Neural progenitor cell (in vitro differentiated cells): ENCODE data around the gene SPTBN4. TPM values are rescaled to one million over a fixed set of nuclear protein-coding genes. Genes with fewer than 3 reads are reported as not detected.
A peak's percentile ranks its signal among the peaks of the same experiment; 100 is the strongest.

Experiments
- DNase-seq: peaks from one replicate; pipeline ENCODE4 v3.0.0-alpha.2; 2016; ENCODE audit warnings: low spot score
- H2AFZ ChIP-seq: fragments of 200-600 bp; sonication (generic); replicated peaks from 2 replicates; pipeline ENCODE4 v1.6.1; 2016; ENCODE audit warnings: antibody characterized with exemption
- H3F3A ChIP-seq: fragments of 200-600 bp; sonication (generic); 2 replicates; pipeline ENCODE4 v1.6.1; 2016; ENCODE audit warnings: antibody characterized with exemption, low read depth
- H3K27ac ChIP-seq: fragments of 200-600 bp; sonication (generic); 2 replicates; pipeline ENCODE4 v1.5.1; 2016; ENCODE audit warnings: mild to moderate bottlenecking
- H3K27me3 ChIP-seq: fragments of 200-600 bp; sonication (generic); 2 replicates; pipeline ENCODE4 v1.6.1; 2016; ENCODE audit warnings: mild to moderate bottlenecking, moderate library complexity
- H3K36me3 ChIP-seq: fragments of 200-600 bp; sonication (generic); 2 replicates; pipeline ENCODE4 v1.5.1; 2016
- H3K4me1 ChIP-seq: fragments of 200-600 bp; sonication (generic); 2 replicates; pipeline ENCODE4 v1.6.1; 2016; ENCODE audit warnings: mixed run types
- H3K4me2 ChIP-seq: fragments of 200-600 bp; sonication (generic); 2 replicates; pipeline ENCODE4 v1.6.1; 2016
- H3K4me3 ChIP-seq: fragments of 200-600 bp; sonication (generic); 2 replicates; pipeline ENCODE4 v1.5.1; 2016
- H3K79me2 ChIP-seq: fragments of 200-600 bp; sonication (generic); 2 replicates; pipeline ENCODE4 v1.6.1; 2016; ENCODE audit warnings: low read depth
- H3K9ac ChIP-seq: fragments of 200-600 bp; sonication (generic); 2 replicates; pipeline ENCODE4 v1.6.1; 2016
- H3K9me3 ChIP-seq: fragments of 200-600 bp; sonication (generic); 2 replicates; pipeline ENCODE4 v1.5.1; 2016; ENCODE audit warnings: low read depth
- H4K20me1 ChIP-seq: fragments of 200-600 bp; sonication (generic); 2 replicates; pipeline ENCODE4 v1.6.1; 2016; ENCODE audit warnings: low read depth
- H3K27ac Mint-ChIP-seq: 3 replicates; pipeline ENCODE4 v1.8.0; 2021; ENCODE audit warnings: mixed read lengths
- H3K27me3 Mint-ChIP-seq: 2 replicates; pipeline ENCODE4 v1.8.0; 2022; ENCODE audit warnings: low read depth, mild to moderate bottlenecking, inconsistent platforms, moderate library complexity, mixed read lengths; ENCODE audit not compliant: insufficient read depth
- H3K36me3 Mint-ChIP-seq: 3 replicates; pipeline ENCODE4 v1.8.0; 2021; ENCODE audit warnings: mixed read lengths
- H3K4me1 Mint-ChIP-seq: 3 replicates; pipeline ENCODE4 v1.8.0; 2021; ENCODE audit warnings: mixed read lengths
- H3K4me3 Mint-ChIP-seq: 3 replicates; pipeline ENCODE4 v1.8.0; 2021; ENCODE audit warnings: mild to moderate bottlenecking, moderate library complexity, mixed read lengths
- H3K9me3 Mint-ChIP-seq: 3 replicates; pipeline ENCODE4 v1.8.0; 2020; ENCODE audit warnings: mixed read lengths
- EZH2 ChIP-seq: fragments of 200-600 bp; sonication (generic); IDR thresholded peaks from 2 replicates; pipeline ENCODE4 v1.6.1; 2017; ENCODE audit warnings: antibody characterized with exemption, mild to moderate bottlenecking, moderate library complexity
- EZH2phosphoT487 ChIP-seq: fragments of 200-600 bp; sonication (generic); IDR thresholded peaks from 2 replicates; pipeline ENCODE4 v1.6.1; 2017; ENCODE audit warnings: antibody characterized with exemption
- total RNA-seq: library from RNA; depleted of rRNA; stranded (reverse); fragments of >200 nt; gene quantifications from 2 replicates; pipeline ENCODE4 v1.2.3, GENCODE V29; 2015; ENCODE audit warnings: low replicate concordance
- TF ChIP-seq, protein P1 (sequence below): fragments of 200-600 bp; sonication (generic); IDR thresholded peaks from 2 replicates; pipeline ENCODE4 v1.5.1; 2017; ENCODE audit warnings: antibody characterized with exemption, mild to moderate bottlenecking

SPTBN4 gene
- total RNA-seq, 1 donor from 2014 or later: 2.5 TPM

DNA sequence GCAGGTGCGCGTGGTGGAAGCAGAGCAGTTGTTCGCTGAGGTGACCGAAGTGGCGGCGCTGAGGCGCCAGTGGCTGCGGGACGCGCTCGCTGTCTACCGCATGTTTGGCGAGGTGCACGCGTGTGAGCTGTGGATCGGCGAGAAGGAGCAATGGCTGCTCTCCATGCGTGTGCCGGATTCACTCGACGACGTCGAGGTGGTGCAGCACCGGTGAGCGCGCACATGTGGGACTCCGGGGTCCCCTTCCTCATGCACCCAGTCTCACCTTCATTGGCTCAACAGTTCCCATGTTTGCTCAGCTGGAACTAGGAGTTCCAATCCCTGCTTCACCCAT is 46.5 kb downstream of the SPTBN4 start:
- Histone ChIP-seq H2AFZ (no peak overlapping the region), H3K9ac (no peak overlapping the region), H4K20me1 (peaks cover 4% of the 10 kb centered on the region), H3K4me2 (peak overlapping the region; percentile 78), H3F3A (peaks cover 7% of the 10 kb centered on the region), H3K4me3 (peak overlapping the region; percentile 33), H3K9me3 (no peaks in the 10 kb centered on the region), H3K27me3 (peaks cover 100% of the 10 kb centered on the region), H3K27ac (no peak overlapping the region), H3K36me3 (no peaks in the 10 kb centered on the region), H3K4me1 (no peaks in the 10 kb centered on the region), H3K79me2 (no peaks in the 10 kb centered on the region)
- Mint-ChIP-seq H3K9me3 (peaks cover 5% of the 10 kb centered on the region), H3K27ac (no peak overlapping the region), H3K4me3 (peak overlapping the region; percentile 38), H3K27me3 (peaks cover 64% of the 10 kb centered on the region), H3K36me3 (no peaks in the 10 kb centered on the region), H3K4me1 (peaks cover 15% of the 10 kb centered on the region)
- DNase-seq: no peak
- TF ChIP-seq EZH2phosphoT487 (no peak), EZH2 (peak; percentile 0)
- TF ChIP-seq, protein P1, sequence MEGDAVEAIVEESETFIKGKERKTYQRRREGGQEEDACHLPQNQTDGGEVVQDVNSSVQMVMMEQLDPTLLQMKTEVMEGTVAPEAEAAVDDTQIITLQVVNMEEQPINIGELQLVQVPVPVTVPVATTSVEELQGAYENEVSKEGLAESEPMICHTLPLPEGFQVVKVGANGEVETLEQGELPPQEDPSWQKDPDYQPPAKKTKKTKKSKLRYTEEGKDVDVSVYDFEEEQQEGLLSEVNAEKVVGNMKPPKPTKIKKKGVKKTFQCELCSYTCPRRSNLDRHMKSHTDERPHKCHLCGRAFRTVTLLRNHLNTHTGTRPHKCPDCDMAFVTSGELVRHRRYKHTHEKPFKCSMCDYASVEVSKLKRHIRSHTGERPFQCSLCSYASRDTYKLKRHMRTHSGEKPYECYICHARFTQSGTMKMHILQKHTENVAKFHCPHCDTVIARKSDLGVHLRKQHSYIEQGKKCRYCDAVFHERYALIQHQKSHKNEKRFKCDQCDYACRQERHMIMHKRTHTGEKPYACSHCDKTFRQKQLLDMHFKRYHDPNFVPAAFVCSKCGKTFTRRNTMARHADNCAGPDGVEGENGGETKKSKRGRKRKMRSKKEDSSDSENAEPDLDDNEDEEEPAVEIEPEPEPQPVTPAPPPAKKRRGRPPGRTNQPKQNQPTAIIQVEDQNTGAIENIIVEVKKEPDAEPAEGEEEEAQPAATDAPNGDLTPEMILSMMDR: no peak

DNA sequence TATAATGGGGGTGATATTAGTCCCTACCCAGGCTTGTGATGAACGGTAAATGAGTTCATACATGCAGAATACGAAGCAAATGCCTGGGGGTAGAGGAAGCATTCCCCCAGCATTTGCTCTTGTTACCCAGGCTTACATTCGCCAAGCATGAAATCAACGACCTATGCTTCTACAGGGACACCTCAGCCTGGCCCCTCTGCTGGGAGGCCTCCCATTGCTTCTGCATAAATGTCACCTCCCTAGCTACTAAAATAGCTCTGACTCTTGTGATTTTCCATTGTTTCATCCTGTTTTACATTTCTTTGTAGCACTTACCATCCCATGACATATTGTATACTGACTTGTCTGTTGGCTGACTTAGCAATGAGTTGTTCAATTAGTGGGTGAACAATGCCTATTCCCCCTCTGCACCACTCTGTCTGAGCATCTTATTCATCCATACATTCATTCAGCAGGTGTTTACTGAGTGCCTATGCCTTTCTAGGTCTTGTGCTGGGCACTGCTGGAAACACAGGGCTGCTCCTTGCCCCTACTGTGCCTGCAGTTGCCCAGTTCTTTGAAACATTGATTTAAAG is 47.0 kb downstream of the SPTBN4 start:
- no peak overlapping the region for H3K4me2 ChIP-seq
- Mint-ChIP-seq H3K27me3 (peaks cover 64% of the 10 kb centered on the region), H3K36me3 (no peaks in the 10 kb centered on the region), H3K4me1 (peaks cover 15% of the 10 kb centered on the region), H3K27ac (no peak overlapping the region), H3K9me3 (peaks cover 5% of the 10 kb centered on the region), H3K4me3 (peak overlapping the region; percentile 38)
- no peak overlapping the region for H3K4me3 ChIP-seq
- peaks cover 100% of the 10 kb centered on the region for H3K27me3 ChIP-seq
- H3K9ac ChIP-seq: no peak overlapping the region
- no peaks in the 10 kb centered on the region for H3K36me3 ChIP-seq
- H3F3A ChIP-seq: peaks cover 7% of the 10 kb centered on the region
- H3K9me3 ChIP-seq: no peaks in the 10 kb centered on the region
- H3K4me1 ChIP-seq: no peaks in the 10 kb centered on the region
- H4K20me1 ChIP-seq: peaks cover 4% of the 10 kb centered on the region
- no peak overlapping the region for H2AFZ ChIP-seq
- no peak for TF ChIP-seq EZH2
- no peak overlapping the region for H3K27ac ChIP-seq
- no peaks in the 10 kb centered on the region for H3K79me2 ChIP-seq
- DNase-seq: no peak

DNA sequence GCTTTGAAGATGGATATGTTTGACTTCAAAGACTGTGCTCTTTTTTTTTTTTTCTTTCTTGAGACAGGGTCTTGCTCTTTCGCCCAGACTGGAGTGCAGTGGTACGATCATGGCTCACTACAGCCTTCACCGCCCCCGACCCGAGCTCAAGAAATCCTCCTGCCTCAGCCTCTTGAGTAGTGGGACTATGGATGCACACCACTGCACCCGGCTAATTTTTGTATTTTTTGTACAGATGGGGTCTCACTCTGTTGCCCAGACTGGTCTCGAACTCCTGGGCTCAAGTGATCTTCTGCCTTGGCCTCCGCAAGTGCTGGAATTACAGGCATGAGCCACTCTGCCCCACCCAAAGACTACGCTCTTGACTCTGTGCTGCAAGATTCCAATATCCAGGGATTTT is 50.4 kb downstream of the SPTBN4 start:
- H3K27ac ChIP-seq: no peak overlapping the region
- no peak overlapping the region for H3K4me3 Mint-ChIP-seq
- DNase-seq: no peak
- no peak overlapping the region for H3K9ac ChIP-seq
- peaks cover 9% of the 10 kb centered on the region for H3K9me3 Mint-ChIP-seq
- H3K4me1 Mint-ChIP-seq: peaks cover 6% of the 10 kb centered on the region
- no peaks in the 10 kb centered on the region for H3K79me2 ChIP-seq
- no peak overlapping the region for H3K27ac Mint-ChIP-seq
- no peak overlapping the region for H3K4me3 ChIP-seq
- H3K27me3 Mint-ChIP-seq: peaks cover 68% of the 10 kb centered on the region
- H3F3A ChIP-seq: peaks cover 9% of the 10 kb centered on the region
- peaks cover 98% of the 10 kb centered on the region for H3K27me3 ChIP-seq
- H3K4me2 ChIP-seq: no peak overlapping the region
- no peak overlapping the region for H2AFZ ChIP-seq
- TF ChIP-seq EZH2 (no peak), EZH2phosphoT487 (no peak)
- TF ChIP-seq, protein P1: no peak
- no peaks in the 10 kb centered on the region for H3K36me3 ChIP-seq
- H3K9me3 ChIP-seq: no peaks in the 10 kb centered on the region
- H3K36me3 Mint-ChIP-seq: no peaks in the 10 kb centered on the region
- H3K4me1 ChIP-seq: no peaks in the 10 kb centered on the region
- peaks cover 4% of the 10 kb centered on the region for H4K20me1 ChIP-seq
